T1000 (cell line): ENCODE data around the gene RPAP3.
A peak's percentile ranks its signal among the peaks of the same experiment; 100 is the strongest.

Source experiments
- DNase-seq: peaks from one replicate; lab custom pipeline; 2025; ENCODE audit warnings: mixed read lengths; lab: John Stamatoyannopoulos, UW

The RPAP3 gene, protein sequence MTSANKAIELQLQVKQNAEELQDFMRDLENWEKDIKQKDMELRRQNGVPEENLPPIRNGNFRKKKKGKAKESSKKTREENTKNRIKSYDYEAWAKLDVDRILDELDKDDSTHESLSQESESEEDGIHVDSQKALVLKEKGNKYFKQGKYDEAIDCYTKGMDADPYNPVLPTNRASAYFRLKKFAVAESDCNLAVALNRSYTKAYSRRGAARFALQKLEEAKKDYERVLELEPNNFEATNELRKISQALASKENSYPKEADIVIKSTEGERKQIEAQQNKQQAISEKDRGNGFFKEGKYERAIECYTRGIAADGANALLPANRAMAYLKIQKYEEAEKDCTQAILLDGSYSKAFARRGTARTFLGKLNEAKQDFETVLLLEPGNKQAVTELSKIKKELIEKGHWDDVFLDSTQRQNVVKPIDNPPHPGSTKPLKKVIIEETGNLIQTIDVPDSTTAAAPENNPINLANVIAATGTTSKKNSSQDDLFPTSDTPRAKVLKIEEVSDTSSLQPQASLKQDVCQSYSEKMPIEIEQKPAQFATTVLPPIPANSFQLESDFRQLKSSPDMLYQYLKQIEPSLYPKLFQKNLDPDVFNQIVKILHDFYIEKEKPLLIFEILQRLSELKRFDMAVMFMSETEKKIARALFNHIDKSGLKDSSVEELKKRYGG

GRCh38 chr12:47705566-47706425, at the start of gene RPAP3:
TSS of gene RPAP3 (minus strand) at chr12:47706030. CDS start at chr12:47702840, 3,190 bp downstream.
- peak; percentile 95 for DNase-seq

- DNase-seq = no peak
These were observed 49.1 kb upstream of the RPAP3 start for GRCh38 chr12:47754881-47755280.

DNA sequence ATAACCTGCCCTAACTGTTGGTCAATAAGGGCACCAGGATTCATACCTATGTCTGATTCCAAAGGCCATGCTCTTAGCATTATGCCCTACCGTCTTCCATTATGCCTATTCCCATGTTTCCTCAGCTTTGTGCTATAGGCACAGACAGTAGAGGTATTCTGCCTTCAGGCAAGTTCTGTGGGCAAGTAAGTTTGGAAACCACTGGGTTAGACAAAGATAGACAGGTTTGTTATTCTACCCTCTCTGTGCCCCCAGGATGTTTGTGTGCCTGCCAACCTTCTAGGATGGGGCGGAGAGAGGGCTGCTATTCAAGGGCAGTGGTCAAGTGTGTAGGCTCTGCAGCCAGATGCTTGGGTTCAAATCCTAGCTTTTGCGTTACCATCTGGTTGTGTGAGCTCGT, 48.3 kb upstream of the RPAP3 start:
- no peak for DNase-seq

GRCh38 chr12:47753021-47754001, 47.5 kb upstream of the RPAP3 start:
- DNase-seq = no peak

DNA sequence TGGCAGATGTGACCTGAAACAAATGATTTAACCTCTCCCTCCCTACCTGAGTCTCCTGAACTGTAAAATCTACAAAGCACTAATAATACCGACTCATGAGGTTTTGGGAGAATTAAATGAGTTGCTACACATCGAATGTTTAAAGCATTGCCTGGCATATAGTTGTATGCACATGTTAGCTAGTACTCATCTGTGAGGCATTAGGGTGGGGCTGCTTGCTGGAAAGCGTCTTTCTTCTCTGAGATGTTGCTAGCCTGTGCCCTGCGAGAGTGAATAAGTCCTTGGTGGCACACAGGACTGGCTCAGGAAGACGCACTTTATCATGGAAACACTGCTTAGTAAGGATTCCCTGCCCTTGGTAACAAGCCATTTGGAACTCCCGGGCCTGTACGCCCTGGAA, 46.7 kb upstream of the RPAP3 start:
- DNase-seq = no peak

- DNase-seq = no peak
These were observed 46.3 kb upstream of the RPAP3 start for GRCh38 chr12:47752121-47752520.

DNA sequence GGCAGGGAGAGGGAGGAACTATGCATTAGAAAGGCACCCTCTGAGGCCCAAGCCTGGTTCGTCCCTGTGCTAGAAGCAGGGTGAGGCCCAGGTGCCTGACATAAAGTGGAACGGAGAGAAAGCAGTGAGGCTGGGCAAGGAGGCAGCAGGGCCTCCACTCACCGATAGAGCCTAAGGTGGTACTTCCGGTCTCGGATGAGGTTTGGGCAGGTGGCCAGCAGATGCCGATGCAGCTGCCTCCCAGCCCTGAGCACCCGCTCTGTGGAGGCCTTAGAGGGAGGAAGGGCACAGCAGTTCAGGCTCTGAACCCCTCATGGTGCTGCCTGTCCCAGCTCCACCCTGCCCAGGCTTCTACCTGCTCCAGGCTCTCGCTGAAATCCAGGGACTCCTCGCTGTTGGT, 45.7 kb upstream of the RPAP3 start:
- DNase-seq = no peak

DNA sequence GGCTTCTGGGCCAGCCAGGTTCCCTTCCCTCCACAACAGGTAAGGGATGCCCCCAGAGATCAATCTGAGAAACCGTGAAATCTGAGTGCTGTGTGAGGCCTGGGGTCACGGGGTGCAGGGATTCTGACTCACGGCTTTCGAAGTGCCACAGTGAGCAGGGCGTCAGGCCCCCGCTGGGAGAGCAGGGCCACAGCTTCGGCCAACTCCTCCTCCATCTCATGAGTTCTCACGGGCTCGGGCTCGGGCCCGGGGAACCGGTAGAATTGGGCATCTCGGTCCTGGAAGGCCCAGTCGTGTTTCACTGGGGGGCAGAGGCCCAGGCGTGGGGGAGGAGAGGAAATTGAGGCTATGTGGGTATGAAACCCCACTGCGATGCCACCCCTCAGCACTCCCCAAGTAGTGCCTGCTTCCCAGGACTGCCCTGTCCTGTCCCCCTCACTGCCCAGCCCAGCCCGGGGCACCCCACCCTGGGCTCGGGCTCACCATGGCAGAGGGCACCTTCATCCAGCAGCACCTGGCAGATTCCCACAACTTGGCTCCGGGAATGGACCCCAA, 45.2 kb upstream of the RPAP3 start:
- no peak for DNase-seq

- DNase-seq = no peak
These were observed 44.5 kb upstream of the RPAP3 start for GRCh38 chr12:47750229-47750798.

- no peak for DNase-seq
These were observed 43.1 kb upstream of the RPAP3 start for GRCh38 chr12:47748899-47749298.

DNA sequence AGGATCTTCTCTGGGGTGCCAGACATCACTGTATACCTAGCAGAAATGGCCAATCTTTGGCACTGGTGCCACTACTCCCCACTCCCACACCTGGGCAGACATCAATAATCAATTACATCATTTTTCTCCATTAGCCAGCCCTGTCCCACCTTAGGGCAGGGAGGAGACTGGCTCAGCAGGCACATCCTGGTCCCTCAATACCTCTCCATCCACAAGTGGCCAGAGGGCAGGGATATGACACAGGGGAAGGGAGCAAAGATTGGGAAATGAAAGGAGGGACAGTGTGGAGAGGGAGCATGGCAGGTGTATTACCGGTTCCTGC, 42.6 kb upstream of the RPAP3 start:
- no peak for DNase-seq

DNA sequence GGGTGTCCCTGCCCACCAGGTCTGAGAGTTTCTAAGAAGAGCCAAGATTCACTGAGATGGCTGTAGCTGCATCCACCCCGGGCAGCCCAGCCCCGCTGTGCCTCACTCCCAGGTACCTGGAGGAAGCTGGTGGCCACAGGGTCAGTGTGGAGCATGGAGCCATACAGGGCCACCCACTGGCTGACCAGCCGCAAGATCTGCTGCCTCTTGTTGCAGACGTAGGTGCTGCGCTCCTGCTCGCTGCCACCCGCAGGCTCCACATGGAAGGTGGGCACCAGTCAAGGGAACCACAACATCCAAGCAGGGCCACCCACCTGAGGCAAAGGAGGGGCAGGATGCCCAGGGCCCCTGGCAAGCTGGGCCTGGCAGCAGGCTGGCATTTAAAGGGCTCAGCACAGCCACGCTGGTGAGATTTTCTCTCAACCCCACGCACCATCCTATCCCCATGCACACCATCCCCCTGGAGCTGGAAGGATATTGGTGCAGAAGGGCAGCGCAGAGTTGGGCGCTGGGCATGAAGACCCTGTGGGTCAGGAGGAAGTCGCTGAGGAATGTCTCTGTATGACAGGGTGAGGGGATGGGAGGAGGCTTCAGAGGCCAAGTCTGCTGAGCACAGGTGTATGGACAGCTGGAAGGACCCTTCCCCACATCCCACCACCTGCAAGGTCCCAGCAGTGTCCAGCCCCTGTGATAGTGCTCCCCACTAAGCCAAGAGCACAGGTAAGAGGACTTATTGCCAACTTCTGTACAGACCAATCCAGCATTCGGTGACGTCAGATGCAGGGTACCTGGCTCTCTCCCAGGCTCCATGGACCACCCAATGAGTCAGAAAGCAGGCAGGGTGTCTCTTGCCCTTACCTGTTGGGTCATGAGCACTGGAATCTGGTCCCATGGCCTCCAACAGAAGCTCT, 42.0 kb upstream of the RPAP3 start:
- no peak for DNase-seq

GRCh38 chr12:47747126-47747525, 41.3 kb upstream of the RPAP3 start:
- no peak for DNase-seq

DNA sequence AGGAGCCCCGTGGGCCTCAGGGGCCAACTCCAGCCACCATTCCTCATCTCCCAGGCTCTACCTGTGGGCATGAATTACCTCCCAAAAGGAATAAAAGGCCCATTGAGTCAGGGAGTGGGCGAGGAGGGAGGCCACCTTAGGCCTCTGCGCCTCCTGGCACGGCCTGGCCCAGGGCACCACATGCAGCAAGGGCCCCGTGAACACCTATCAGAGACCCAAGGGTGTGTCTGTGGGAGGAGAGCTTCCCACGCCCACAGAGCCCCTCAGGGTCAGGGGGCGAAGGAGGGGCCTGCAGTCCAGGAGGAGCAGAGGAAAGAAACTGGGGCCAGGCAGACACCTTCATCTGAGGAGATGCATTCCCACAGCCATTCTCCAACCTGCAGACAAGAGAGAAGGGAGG, 40.7 kb upstream of the RPAP3 start:
- DNase-seq = no peak

DNA sequence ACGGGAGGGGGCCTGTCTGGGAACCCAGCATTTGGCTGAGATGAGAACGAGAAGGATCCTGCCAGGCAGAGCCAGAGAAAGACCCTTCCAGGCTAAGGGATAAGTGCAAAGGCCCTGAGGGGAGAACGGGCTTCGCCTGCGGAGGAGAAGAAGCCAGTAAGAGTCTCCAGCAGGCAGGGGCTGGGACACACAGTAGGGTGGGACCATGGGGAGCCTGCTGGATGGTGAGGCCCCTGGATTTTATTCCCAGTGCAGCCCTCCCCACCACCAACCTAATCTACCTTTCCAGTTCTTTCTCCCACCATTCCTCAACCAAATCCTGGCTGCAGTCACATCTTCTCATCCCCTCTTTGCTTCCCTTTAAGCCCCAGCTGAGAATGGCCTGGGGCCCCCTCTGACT, 40.2 kb upstream of the RPAP3 start:
- DNase-seq = no peak

GRCh38 chr12:47745485-47746041, 39.7 kb upstream of the RPAP3 start:
- no peak for DNase-seq

DNA sequence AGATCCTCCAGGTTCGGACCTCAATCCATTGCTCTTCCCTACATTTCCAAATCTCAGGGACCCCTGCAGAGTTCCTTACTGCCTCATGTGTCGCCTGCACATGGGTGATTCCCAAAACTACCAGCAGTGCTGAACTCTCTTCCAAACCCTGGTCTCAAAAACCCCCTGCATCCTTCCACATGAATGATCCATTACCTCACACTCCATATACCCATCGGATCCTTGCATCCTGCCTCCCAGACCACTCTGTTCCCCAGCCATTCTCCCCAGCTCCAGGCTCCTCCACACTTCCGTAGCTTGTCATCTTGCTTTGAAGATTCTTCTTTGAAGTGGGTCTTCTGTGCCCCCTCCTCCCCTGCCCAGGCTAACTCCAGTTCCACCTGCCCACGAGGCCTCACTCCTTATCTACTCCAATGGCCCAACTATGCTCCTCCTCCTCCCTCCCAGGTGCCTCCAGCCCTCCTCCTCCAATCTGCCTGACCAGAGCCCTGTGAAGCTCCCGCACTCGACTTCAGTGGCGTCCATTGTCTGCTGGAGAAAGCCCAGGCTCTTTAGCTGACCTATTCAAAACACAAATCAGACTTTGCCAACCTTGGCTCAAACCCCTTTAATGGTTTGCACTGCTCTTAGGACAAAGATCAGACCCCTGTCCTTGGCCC, 39.1 kb upstream of the RPAP3 start:
- no peak for DNase-seq

DNA sequence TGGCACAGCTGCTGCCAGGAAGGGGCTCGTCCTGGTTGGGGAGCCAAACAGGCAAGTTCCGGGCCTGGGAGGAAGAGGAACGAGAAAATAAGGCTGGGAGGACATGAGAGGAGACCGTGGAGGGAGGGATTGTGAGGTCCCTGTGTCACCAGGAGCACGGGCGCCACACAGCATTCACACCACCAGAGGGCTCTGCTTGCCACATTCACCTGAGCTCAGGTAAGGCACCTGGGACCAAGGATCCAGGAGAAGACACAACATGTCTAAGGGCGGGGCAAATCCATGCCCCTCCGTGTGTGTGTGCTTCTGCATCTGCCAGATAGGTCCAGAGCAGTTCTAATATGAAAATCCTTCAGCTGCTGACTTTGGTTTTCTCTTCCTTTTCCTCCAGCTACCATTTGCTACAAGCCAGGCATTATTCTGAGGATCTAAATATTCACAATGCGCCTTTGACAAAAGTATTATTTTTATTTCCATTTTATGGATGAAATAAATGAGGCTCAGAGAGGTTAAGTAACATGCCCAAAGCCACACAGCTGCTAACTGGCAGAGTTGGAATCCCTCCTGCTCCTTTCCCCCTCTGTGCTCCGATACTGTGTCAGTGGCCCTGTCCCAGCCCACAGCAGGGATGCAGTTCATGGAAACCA, 38.3 kb upstream of the RPAP3 start:
- no peak for DNase-seq
